Fibroblast of villous mesenchyme (primary cell): Measurements from ENCODE around the gene GEMIN4. TPM values are rescaled to one million over a fixed set of nuclear protein-coding genes. Genes with fewer than 3 reads are reported as not detected.

ENCODE experiments used
- DNase-seq: peaks from one replicate; pipeline ENCODE4 v3.0.0-alpha.2; 2010; ENCODE audit warnings: low read depth
- H3K4me3 ChIP-seq: 2 replicates; pipeline ENCODE4 v1.5.1; 2011; ENCODE audit warnings: low read depth, mild to moderate bottlenecking, low read length
- total RNA-seq: library from RNA; depleted of rRNA; stranded (reverse); fragments of >200 nt; gene quantifications from 2 replicates; pipeline ENCODE4 v1.2.3, GENCODE V29; 2012
- TF ChIP-seq, protein P1 (sequence below): IDR thresholded peaks from 2 replicates; pipeline ENCODE4 v1.5.1; 2012; ENCODE audit warnings: low read depth, mild to moderate bottlenecking, low read length; ENCODE audit not compliant: insufficient read depth

GEMIN4 gene
- total RNA-seq, 1 donor, result 11.7 TPM

DNA sequence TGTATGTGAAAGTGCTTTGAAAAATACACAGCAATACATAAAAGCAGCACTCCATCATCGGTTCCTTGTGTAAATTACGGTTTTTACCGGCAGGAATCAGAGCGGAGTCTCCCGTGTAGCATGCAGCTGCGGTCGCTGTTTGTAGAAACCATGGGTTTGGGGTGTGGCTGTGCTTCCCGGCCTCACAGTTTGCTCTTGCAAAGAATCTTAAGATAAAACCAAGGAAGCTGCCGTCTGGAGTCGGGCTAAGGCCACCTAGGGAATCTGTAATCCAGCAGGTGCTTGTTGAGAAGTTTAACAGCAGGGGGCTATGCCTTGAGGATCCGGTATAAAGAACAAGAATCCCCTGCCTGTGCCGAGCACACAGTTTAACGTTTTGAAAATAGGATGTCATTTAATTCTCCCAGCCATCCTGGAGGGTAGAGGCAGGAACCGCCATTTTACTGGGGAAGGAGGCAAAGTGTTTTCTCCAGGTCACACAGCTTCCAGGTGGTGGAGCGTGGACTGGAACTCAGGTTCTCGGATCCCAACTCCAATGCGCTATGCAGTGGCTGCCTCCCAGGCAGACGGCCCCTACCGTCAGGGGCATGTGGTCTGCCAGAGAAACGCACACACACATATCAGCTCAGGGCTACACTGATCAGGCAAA, 25.7 kb downstream of the GEMIN4 start:
- no peak overlapping the region for H3K4me3 ChIP-seq
- TF ChIP-seq, protein P1, sequence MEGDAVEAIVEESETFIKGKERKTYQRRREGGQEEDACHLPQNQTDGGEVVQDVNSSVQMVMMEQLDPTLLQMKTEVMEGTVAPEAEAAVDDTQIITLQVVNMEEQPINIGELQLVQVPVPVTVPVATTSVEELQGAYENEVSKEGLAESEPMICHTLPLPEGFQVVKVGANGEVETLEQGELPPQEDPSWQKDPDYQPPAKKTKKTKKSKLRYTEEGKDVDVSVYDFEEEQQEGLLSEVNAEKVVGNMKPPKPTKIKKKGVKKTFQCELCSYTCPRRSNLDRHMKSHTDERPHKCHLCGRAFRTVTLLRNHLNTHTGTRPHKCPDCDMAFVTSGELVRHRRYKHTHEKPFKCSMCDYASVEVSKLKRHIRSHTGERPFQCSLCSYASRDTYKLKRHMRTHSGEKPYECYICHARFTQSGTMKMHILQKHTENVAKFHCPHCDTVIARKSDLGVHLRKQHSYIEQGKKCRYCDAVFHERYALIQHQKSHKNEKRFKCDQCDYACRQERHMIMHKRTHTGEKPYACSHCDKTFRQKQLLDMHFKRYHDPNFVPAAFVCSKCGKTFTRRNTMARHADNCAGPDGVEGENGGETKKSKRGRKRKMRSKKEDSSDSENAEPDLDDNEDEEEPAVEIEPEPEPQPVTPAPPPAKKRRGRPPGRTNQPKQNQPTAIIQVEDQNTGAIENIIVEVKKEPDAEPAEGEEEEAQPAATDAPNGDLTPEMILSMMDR, result no peak
- DNase-seq, result no peak

DNA sequence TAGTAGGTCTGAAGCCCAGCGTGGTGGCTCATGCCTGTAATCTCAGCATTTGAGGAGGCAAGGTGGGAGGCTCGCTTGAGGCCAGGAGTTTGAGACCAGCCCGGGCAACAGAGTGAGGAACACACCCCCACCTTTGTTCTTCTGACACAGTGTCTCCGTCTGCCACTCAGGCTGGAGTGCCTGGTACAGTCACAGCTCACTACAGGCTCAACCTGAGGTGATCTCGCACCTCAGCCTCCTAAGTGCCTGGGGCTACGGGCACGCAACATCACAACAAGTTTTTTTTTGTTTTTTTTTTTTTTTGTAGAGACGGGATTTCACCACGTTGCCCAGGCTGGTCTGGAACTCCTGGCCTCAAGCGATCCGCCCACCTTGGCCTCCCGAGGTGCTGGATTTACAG, 26.3 kb downstream of the GEMIN4 start:
- DNase-seq, result no peak
- TF ChIP-seq, protein P1, result no peak
- no peak overlapping the region for H3K4me3 ChIP-seq

DNA sequence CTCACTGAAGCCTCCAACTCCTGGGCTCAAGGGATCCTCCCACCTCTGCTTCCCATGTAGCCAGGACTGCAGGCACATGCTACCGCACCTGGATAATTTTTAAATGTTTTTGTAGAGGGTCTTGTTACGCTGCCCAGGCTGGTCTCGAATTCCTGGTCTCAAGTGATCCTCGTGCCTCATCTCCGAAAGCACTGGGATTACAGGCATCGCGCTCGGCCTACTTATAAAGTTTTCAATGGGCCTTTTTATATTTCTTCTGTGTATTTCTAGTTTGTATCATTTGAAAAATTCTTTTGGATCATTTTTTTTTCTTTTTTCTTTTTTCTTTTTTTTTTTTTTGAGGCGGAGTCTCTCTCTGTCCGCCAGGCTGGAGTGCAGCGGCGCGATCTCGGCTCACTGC, 27.0 kb downstream of the GEMIN4 start:
- no peak for DNase-seq

DNA sequence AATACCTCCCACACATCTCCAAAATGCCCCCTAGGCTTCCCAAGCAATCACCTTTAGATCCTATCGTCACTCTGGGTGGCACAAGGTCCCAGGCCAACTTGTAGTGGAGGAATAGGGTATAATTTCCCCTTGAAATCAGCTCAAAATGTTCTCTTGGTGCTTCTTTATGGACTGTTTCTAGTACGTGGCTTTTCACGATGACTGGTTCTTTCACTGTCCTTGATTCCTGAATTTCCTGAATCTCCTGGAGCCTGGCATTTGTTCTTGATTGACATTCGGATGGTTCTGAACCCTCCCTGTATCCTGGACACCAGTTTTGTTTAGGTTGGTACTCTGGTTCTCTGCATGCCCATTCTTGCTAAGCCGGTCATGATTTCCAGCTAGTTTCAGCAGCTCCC, 30.5 kb downstream of the GEMIN4 start:
- H3K4me3 ChIP-seq, result no peak overlapping the region
- DNase-seq, result no peak
- TF ChIP-seq, protein P1, result no peak

More for the DNA sequence above, 27.0 kb downstream of the GEMIN4 start:
- TF ChIP-seq, protein P1, result no peak
- H3K4me3 ChIP-seq, result no peak overlapping the region

DNA sequence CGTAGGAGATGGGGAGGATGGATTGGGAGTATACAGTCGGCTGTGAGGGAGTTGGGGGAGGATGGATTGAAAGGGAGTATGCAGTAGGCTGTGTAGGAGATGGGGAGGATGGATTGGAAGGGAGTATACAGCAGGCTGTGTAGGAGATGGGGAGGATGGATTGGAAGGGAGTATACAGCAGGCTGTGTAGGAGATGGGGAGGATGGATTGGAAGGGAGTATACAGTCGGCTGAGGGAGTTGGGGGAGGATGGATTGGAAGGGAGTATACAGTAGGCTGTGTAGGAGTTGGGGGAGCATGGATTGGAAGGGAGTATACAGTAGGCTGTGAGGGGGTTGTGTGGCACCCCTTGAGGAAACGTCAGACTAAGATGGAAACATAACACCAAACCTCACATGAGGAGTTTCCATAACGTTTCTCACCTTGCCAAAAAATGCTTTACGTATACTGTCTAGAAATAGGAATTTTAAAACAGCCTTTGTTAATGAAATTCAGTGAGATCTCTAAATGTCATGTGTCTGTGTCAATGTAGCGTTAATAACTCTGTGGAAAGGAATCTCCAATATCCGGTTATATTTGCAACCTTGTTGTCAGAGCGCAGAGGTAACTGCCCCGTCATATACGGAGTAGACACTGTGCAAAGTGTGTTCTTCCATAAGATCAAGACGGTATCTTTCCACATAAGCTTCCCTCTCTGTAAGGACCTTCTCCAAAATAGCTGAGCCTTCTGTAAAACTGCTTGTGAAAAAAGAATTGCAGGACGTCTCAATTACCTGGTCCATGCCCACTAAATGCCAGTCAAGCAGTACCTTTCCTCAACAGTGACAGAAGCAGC, 31.1 kb downstream of the GEMIN4 start:
- TF ChIP-seq, protein P1, result no peak
- H3K4me3 ChIP-seq, result no peak overlapping the region
- DNase-seq, result no peak

DNA sequence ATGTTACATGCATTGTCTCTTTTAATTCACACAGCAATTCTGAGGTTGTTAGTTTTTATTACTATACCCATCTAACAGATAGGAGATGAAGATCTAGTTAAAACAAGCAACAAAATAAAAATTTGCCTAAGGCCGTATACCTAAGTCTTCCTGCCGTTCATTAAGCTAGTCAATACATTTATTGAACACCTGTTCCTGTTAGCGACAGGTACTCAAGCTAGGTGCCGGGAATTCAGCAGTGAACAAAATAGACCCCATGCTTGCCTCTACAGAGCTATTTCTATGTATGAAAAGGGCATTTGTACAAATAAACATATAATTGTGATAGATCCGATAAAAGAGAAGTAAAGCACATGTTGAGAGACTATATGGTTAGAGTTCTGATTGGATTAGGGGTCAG, 34.0 kb downstream of the GEMIN4 start:
- TF ChIP-seq, protein P1, result no peak
- DNase-seq, result no peak
- no peak overlapping the region for H3K4me3 ChIP-seq
